Adrenal gland (tissue), 5 donors: ENCODE data around the gene PTPRC.

ENCODE experiments used
- CTCF ChIP-seq, 6 experiments: fragments of 450-650 bp in 4 of 6; fragments of 200-600 bp in 2 of 6; sonication (generic) in 1 of 6; IDR thresholded peaks; 1 replicate in 5 of 6; 2 replicates in 1 of 6; pipeline versions ENCODE4 v1.5.1 to v1.8.0; 2016 to 2021; ENCODE audit warnings: antibody characterized with exemption in 6 of 6, mild to moderate bottlenecking in 2 of 6, moderate library complexity in 1 of 6
- POLR2A ChIP-seq, 2 donors: fragments of 450-650 bp; IDR thresholded peaks; one replicate each; pipeline ENCODE4 v1.6.1; 2017; ENCODE audit warnings: antibody characterized with exemption in 2 of 2, mild to moderate bottlenecking in 2 of 2, moderate library complexity in 1 of 2
- donor health status: DM: no; HTN: no; CAD: no.

- TF ChIP-seq CTCF (IDR thresholded peaks at IDR 0.05) (no peak), POLR2A (IDR thresholded peaks at IDR 0.05) (no peak)
Observed at GRCh38 chr1:198729195-198729863, 90.5 kb downstream of the PTPRC start.
